Measurements from ENCODE around the gene GALNT2.
A peak's percentile ranks its signal among the peaks of the same experiment; 100 is the strongest.

The GALNT2 gene

GRCh38 chr1:230084408-230085177, 17.6 kb downstream of the GALNT2 start:
- no peak overlapping the region for H3K4me3 ChIP-seq
- H3K27ac ChIP-seq, result 0 out of 2 replicates have a peak overlapping the region, but pooled peaks have one; percentile 2
- DNase-seq (ENCODE audit: low read depth, low spot score), result peak; percentile 18
- TF ChIP-seq POLR2AphosphoS5 (IDR thresholded peaks at IDR 0.05; ENCODE audit: borderline replicate concordance, low read depth, low read length) (no peak), FOXP2 (optimal IDR thresholded peaks at IDR 0.05; ENCODE audit: control extremely low read depth, extremely low read length, insufficient read depth) (no peak), EZH2 (IDR thresholded peaks at IDR 0.05) (no peak)
- H3K36me3 ChIP-seq (ENCODE audit: insufficient read depth, low read length), result no peaks in the 10 kb centered on the region
- H3K9me3 ChIP-seq (ENCODE audit: low read depth, low read length), result no peaks in the 10 kb centered on the region
- no peak overlapping the region for H3K9ac ChIP-seq (ENCODE audit: insufficient read length)

- DNase-seq (ENCODE audit: low read depth, low spot score), result no peak
- Histone ChIP-seq H3K9me3 (ENCODE audit: low read depth, low read length) (no peaks in the 10 kb centered on the region), H3K4me3 (no peak overlapping the region), H3K36me3 (ENCODE audit: insufficient read depth, low read length) (no peaks in the 10 kb centered on the region), H3K9ac (ENCODE audit: insufficient read length) (no peak overlapping the region), H3K27ac (no peak overlapping the region)
- TF ChIP-seq POLR2AphosphoS5 (IDR thresholded peaks at IDR 0.05; ENCODE audit: borderline replicate concordance, low read depth, low read length), result no peak
- TF ChIP-seq FOXP2 (optimal IDR thresholded peaks at IDR 0.05; ENCODE audit: control extremely low read depth, extremely low read length, insufficient read depth), result no peak
- TF ChIP-seq EZH2 (IDR thresholded peaks at IDR 0.05), result no peak
Measured at GRCh38 chr1:230085178-230085515, 18.1 kb downstream of the GALNT2 start.

GRCh38 chr1:230086151-230086550, 19.1 kb downstream of the GALNT2 start:
- Histone ChIP-seq H3K9me3 (ENCODE audit: low read depth, low read length) (no peaks in the 10 kb centered on the region), H3K27ac (no peak overlapping the region), H3K36me3 (ENCODE audit: insufficient read depth, low read length) (no peaks in the 10 kb centered on the region), H3K4me3 (no peak overlapping the region), H3K9ac (ENCODE audit: insufficient read length) (no peak overlapping the region)
- no peak for DNase-seq (ENCODE audit: low read depth, low spot score)
- TF ChIP-seq FOXP2 (optimal IDR thresholded peaks at IDR 0.05; ENCODE audit: control extremely low read depth, extremely low read length, insufficient read depth) (no peak), EZH2 (IDR thresholded peaks at IDR 0.05) (no peak), POLR2AphosphoS5 (IDR thresholded peaks at IDR 0.05; ENCODE audit: borderline replicate concordance, low read depth, low read length) (no peak)

- Histone ChIP-seq H3K9ac (ENCODE audit: insufficient read length) (no peak overlapping the region), H3K27ac (no peak overlapping the region), H3K36me3 (ENCODE audit: insufficient read depth, low read length) (no peaks in the 10 kb centered on the region), H3K4me3 (no peak overlapping the region), H3K9me3 (ENCODE audit: low read depth, low read length) (no peaks in the 10 kb centered on the region)
- no peak for DNase-seq (ENCODE audit: low read depth, low spot score)
- TF ChIP-seq EZH2 (IDR thresholded peaks at IDR 0.05), result no peak
- no peak for TF ChIP-seq POLR2AphosphoS5 (IDR thresholded peaks at IDR 0.05; ENCODE audit: borderline replicate concordance, low read depth, low read length)
- TF ChIP-seq FOXP2 (optimal IDR thresholded peaks at IDR 0.05; ENCODE audit: control extremely low read depth, extremely low read length, insufficient read depth), result no peak
Measured at GRCh38 chr1:230087028-230087716, 20.1 kb downstream of the GALNT2 start.

- Histone ChIP-seq H3K9me3 (ENCODE audit: low read depth, low read length) (no peaks in the 10 kb centered on the region), H3K36me3 (ENCODE audit: insufficient read depth, low read length) (no peaks in the 10 kb centered on the region), H3K27ac (no peak overlapping the region), H3K4me3 (no peak overlapping the region), H3K9ac (ENCODE audit: insufficient read length) (no peak overlapping the region)
- no peak for DNase-seq (ENCODE audit: low read depth, low spot score)
- TF ChIP-seq FOXP2 (optimal IDR thresholded peaks at IDR 0.05; ENCODE audit: control extremely low read depth, extremely low read length, insufficient read depth) (no peak), EZH2 (IDR thresholded peaks at IDR 0.05) (no peak), POLR2AphosphoS5 (IDR thresholded peaks at IDR 0.05; ENCODE audit: borderline replicate concordance, low read depth, low read length) (no peak)
Measured at GRCh38 chr1:230087717-230088105, 20.7 kb downstream of the GALNT2 start.

- DNase-seq (ENCODE audit: low read depth, low spot score), result no peak
- Histone ChIP-seq H3K9ac (ENCODE audit: insufficient read length) (no peak overlapping the region), H3K36me3 (ENCODE audit: insufficient read depth, low read length) (no peaks in the 10 kb centered on the region), H3K9me3 (ENCODE audit: low read depth, low read length) (no peaks in the 10 kb centered on the region), H3K4me3 (no peak overlapping the region), H3K27ac (no peak overlapping the region)
- TF ChIP-seq POLR2AphosphoS5 (IDR thresholded peaks at IDR 0.05; ENCODE audit: borderline replicate concordance, low read depth, low read length), result no peak
- no peak for TF ChIP-seq FOXP2 (optimal IDR thresholded peaks at IDR 0.05; ENCODE audit: control extremely low read depth, extremely low read length, insufficient read depth)
Measured at GRCh38 chr1:230090194-230090711, 23.2 kb downstream of the GALNT2 start.

GRCh38 chr1:230091473-230092231, 24.6 kb downstream of the GALNT2 start:
- no peak overlapping the region for H3K27ac ChIP-seq

GRCh38 chr1:230094746-230095145, 27.7 kb downstream of the GALNT2 start:
- Histone ChIP-seq H3K27ac (no peak overlapping the region), H3K4me3 (no peak overlapping the region), H3K9ac (ENCODE audit: insufficient read length) (no peak overlapping the region), H3K9me3 (ENCODE audit: low read depth, low read length) (no peaks in the 10 kb centered on the region), H3K36me3 (ENCODE audit: insufficient read depth, low read length) (no peaks in the 10 kb centered on the region)
- DNase-seq (ENCODE audit: low read depth, low spot score), result no peak
- TF ChIP-seq EZH2 (IDR thresholded peaks at IDR 0.05) (no peak), POLR2AphosphoS5 (IDR thresholded peaks at IDR 0.05; ENCODE audit: borderline replicate concordance, low read depth, low read length) (no peak), FOXP2 (optimal IDR thresholded peaks at IDR 0.05; ENCODE audit: control extremely low read depth, extremely low read length, insufficient read depth) (no peak)

More at GRCh38 chr1:230091473-230092231, 24.6 kb downstream of the GALNT2 start:
- no peak for DNase-seq (ENCODE audit: low read depth, low spot score)
- TF ChIP-seq EZH2 (IDR thresholded peaks at IDR 0.05) (no peak), POLR2AphosphoS5 (IDR thresholded peaks at IDR 0.05; ENCODE audit: borderline replicate concordance, low read depth, low read length) (no peak), FOXP2 (optimal IDR thresholded peaks at IDR 0.05; ENCODE audit: control extremely low read depth, extremely low read length, insufficient read depth) (no peak)
- no peak overlapping the region for H3K9ac ChIP-seq (ENCODE audit: insufficient read length)
- H3K9me3 ChIP-seq (ENCODE audit: low read depth, low read length), result no peaks in the 10 kb centered on the region
- H3K4me3 ChIP-seq, result no peak overlapping the region
- no peaks in the 10 kb centered on the region for H3K36me3 ChIP-seq (ENCODE audit: insufficient read depth, low read length)
